Activated CD8-positive, alpha-beta memory T cell treated with anti-CD3 and anti-CD28 coated beads, Interleukin-2, amount 50 U/mL, for 4 hours (primary cell): ENCODE results near the gene OR51B5.
"Not testable (repeated sequence)": the region's sequence is repeated elsewhere in the genome, so short reads cannot be mapped to it uniquely, and the experiment has no call there.

ENCODE experiments used
- DNase-seq: peaks from one replicate; pipeline ENCODE4 v3.0.0-alpha.2; 2020

OR51B5 gene

DNA sequence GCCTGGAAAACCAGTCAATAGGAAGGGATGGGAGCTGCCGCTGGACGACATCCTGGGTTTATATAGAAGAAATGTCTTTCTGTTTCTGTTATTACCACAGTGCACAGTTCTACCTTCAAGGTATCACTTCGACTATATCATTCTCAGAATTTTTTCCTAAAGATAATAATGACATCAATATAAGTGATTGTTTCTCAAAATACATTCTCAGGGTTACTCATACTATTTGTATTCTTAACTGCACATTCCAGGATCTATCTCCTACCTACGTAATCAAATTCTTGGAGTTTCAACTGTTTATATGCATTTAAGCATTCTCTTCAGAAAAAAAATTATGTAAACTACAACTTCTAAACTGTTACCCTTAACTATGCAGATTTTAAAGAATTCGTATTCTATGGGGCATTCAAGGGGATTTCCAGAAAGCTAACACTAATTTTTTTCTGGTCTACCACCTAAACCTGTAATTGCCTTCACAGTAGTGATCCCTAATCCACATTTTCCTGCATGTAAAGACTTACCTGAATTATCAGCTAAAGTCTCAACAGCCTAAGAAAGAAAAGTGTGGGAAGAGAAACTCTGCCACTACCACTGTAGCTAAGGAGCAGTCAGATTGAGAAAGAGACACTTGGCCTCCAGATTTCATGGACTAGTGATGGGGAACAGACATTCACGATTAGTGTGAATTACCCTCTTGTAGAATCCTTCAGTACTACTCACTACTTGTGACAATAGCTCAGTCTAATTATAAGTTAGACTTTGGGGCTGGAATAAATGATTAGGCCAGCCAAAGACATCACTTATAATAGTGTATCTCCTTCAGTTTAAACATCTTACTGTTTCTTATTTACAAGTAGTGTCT, at the start of gene OR51B5:
Gene OR51B5 (minus strand): TSS at position 51 of the 862 bp plus-strand sequence. CDS start 0 bp downstream, at position 51.
- DNase-seq = no peak

DNA sequence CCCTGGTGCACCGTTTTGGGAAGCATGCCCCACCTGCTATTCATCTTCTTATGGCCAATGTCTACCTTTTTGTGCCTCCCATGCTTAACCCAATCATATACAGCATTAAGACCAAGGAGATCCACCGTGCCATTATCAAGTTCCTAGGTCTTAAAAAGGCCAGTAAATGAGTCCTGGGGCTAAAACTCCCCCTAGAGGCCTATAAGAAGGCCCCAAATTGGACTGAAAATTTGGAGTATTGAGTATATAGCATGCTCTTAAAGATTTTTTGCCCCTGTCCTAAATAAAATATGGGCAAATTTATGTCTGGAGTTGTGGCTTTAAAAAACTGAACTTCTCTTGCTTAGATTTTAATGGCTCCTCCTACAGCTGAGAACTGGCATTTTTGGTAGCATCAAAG, 46.9 kb upstream of the OR51B5 start:
- no peak for DNase-seq

DNA sequence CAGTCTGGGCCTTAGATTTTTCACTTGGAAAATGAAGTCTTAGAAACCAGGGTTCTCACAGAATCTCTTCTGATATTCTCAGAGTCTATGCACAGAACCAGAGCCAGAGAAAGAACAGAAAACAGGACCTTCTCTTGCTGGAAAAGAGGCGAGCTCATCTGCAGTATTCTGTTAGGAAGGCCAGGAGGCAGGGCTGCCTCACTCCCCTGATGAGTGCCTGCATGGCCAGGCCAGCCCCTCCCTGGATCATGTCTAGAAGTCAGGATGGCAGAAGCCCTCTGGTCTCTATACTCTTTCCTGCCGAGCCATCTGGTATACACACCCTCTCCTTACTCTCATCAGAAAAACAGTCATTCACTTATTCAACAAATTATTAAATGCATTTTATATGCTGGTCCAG, 41.0 kb upstream of the OR51B5 start:
- no peak for DNase-seq

DNA sequence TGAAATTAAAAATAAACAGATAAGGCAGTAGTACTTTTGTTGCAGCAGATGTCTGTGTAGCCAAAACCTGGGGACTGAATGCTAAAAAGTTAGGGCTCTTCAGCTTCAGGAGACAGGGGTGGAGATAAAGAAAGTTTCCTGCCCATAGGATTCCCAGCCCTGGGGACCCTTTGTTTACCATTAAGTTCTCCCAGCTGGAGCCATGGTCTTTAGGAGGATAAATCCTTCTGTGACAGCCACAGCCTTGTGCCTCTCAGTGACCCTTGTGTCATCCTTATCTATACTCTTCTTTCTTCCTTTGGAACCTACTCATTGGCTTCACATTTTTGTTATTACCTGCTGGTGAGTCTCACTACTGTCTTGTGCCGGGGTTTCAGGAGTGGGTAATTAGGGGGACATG, 40.3 kb upstream of the OR51B5 start, which contains the start of gene OR51M1:
Gene OR51M1 (plus strand): TSS at position 237 of the 400 bp plus-strand sequence. CDS start 5,587 bp downstream, outside the sequence.
- no peak for DNase-seq

GRCh38 chr11:5380740-5381342, 37.5 kb upstream of the OR51B5 start:
- DNase-seq = no peak

GRCh38 chr11:5369789-5370188, 26.5 kb upstream of the OR51B5 start:
- DNase-seq = no peak

DNA sequence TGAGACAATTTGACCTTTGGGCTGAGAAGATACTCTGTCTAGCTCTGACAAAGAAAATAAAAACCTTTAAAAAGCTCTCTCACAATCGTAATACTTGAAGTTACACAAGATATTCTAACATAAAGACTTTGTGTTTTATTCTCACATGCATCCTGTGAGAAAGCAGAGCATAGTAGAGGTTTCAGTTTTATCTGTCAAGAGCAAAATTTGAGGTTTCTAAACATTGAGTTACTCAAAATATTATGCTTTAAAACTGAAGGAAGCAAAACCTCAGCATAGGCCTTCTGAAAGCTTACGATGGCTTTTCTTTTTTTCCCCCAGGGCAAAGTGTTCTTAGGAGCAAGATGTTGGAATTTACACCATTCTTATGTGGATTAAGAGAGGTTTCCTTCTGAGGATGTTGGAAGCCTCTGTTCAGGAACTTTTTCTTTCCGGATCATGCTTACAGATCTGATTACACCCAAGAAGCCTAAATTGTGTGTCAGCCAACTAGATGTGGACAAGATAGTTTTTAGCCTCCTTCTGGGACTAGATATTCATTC, 25.2 kb upstream of the OR51B5 start:
- no peak for DNase-seq

GRCh38 chr11:5367448-5368074, 24.2 kb upstream of the OR51B5 start:
- DNase-seq = no peak

- DNase-seq = no peak
Observed at GRCh38 chr11:5366856-5367255, 23.5 kb upstream of the OR51B5 start.

GRCh38 chr11:5366365-5366764, 23.0 kb upstream of the OR51B5 start:
- not testable (repeated sequence) for DNase-seq

DNA sequence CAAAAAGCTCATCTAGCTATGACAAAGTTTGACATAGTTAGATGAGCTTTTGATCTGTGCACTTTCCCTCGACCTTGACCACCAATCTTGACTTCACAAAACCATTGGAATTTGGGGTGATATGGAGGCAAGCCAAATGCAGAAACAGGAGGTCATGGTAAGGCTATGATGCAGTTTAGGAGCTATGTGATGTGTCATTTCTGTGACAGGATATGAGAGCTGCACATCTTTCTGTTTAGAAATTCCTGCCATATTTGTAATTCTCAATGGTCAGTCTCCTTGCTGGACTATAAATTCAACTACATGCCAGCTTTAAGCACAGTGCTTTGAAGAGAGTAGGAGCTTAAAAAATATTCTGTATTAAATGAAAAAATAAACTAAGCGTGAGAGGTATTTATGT, 20.9 kb upstream of the OR51B5 start:
- DNase-seq = no peak

GRCh38 chr11:5363679-5364078, 20.4 kb upstream of the OR51B5 start:
- no peak for DNase-seq

DNA sequence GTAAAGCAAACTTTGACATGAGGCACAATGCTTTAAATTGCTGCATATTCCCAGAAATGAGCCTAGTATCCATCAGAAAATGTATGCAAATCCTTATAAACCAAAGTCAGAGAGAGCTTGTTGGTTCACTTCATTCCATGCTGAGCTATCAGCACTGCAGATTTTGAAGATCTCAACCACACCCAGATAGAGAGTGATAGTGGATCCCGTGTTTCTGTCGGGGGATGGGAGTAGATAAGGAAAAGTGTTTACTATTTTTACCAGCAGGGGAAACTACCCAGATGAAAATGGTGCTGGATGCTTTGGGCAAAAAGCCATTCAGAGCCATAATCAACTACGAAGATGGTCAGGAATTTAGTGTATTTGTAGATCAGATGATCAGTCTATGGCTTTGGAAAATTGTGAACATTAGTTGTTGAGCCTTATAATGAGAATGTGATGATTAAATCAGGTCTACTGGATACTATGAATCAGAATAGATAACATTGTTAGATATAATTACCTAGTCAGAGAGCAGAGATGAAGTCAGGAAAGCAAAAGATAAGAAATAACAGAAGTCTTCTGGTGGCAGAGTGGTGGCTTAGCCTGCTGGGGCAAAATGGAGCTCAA, 18.8 kb upstream of the OR51B5 start:
- no peak for DNase-seq

DNA sequence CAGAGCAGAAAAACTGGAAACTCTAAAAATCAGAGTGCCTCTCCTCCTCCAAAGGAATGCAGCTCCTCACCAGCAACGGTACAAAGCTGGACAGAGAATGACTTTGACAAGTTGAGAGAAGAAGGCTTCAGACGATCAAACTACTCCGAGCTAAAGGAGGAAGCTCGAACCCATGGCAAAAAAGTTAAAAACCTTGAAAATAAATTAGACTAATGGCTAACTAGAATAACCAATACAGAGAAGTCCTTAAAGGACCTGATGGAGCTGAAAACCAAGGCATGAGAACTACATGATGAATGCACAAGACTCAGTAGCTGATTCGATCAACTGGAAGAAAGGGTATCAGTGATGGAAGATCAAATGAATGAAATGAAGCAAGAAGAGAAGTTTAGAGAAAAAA, 12.7 kb upstream of the OR51B5 start:
- DNase-seq = not testable (repeated sequence)

DNA sequence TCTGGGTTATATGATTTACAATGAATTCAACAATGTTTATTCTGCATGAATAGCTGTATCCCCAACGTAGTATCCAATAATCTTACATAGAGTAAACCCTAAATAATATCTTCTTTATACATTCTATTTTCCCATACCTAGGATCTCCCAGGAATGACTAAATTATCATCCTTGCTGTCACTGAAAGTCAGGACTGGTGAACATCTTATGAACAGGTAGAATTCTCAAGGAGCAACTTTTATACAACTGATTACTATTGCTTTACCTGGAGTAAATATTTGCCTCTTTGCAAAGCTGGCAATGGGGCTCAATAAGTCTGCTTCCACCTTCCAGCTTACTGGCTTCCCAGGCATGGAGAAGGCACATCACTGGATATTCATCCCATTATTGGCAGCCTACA, 7.9 kb upstream of the OR51B5 start, which contains the start of gene OR51B6:
Gene OR51B6 (plus strand): TSS at position 301 of the 400 bp plus-strand sequence. CDS start 0 bp downstream, at position 301.
- DNase-seq = no peak

DNA sequence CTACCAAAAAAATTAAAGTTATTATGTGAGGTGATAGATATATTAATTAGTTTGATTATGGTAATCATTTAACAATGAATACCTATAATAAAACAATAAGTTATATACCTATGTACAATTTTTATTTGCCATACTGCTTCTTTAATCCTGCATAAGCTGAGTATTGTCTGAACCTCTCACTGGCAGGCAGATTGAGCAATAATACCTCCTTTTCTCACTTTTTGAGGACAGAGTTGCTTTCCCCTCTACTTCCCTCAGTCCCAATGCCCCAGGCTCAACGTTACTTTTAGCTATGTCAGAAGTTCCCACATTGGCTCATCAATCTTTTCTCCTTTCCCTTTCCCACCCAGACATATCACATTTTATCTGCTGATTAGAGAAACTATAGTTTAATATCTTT, 6.2 kb upstream of the OR51B5 start:
- DNase-seq = no peak

DNA sequence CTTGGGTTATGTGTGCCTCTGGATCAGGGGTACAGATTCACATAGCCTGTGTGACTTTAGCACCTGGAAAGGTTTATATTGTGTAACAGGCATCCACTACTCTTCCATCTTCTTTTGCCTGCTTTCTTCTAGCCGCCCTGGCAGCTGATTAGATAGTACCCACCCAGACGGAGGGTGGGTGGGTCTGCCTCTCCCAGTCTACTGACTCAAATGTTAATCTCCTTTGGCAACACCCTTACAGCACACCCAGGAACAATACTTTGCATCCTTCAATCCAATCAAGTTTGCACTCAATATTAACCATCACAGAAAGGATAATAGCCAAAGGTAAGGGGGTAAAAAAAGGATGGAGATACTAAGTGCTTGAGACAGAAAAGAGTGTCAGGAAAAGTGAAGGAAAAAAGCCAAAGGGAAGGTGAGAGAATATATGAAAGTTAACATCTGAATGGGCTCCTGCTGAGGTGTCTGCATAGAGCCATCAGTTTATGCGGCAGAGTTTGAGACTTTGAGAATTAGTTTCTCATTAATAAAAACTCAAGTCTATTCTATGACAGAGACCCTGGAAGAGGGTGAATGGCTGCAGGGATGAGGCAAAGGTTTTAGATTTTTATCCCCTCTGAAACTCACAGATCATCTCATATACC, 5.3 kb upstream of the OR51B5 start:
- no peak for DNase-seq

DNA sequence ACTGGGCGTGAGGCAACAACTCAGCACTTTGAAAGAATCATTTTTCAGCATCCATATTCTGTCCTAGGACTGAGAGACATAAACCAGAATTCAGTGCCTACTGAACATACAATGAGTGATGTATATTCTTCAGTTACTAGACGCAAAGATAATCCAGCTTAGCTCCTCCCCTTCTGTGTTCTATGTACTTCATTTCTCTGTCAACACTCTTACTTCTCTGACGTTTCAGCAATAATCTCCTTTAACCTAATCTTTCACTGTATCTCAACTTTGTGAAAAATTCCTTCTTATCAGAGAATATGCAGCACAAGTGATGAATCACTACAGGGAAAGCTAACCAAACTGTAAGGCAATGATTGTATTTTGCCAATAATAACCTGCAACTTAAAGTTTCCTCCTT, 2.5 kb upstream of the OR51B5 start:
- DNase-seq = no peak

DNA sequence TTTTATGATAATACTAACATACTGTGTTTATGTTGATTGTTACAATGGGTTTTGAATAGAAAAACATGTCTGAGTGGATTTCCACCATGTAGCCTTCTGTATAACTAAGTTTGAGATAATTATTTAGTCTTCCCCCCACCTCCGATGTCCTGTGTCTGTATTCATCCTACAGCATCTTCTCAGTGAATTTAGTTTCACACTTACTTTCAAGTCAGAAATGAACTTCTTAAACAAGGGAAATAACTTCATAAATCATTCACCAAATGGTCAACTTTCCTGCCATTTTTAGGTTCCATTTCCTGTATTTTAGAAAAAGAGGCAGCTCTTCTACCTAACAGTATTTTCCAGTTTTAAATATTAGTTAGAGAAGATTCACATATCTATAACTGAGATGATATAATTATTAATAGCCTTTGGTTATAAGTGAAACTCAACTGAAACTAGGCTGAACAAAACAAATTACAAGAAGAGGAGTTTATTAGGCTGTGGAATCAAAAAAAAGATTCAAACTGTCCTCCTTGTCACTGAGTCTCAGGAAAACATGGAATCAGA, 3.5 kb downstream of the OR51B5 start:
- DNase-seq = no peak

- not testable (repeated sequence) for DNase-seq
Observed at GRCh38 chr11:5337253-5337652, 6.1 kb downstream of the OR51B5 start.

- no peak for DNase-seq
Observed at GRCh38 chr11:5336331-5336730, 7.0 kb downstream of the OR51B5 start.

- DNase-seq = no peak
Observed at GRCh38 chr11:5335170-5335569, 8.2 kb downstream of the OR51B5 start.
